ENCODE measurements around the gene CORO6. TPM values are rescaled to one million over a fixed set of nuclear protein-coding genes. Genes with fewer than 3 reads are reported as not detected.
A peak's percentile ranks its signal among the peaks of the same experiment; 100 is the strongest.

The CORO6 gene
- total and polyA plus RNA-seq, 2 of the 13 experiments (the other 11 are each of a cell fraction or from before 2014, with no cell fraction given), result 0.42 to 0.82 TPM

DNA sequence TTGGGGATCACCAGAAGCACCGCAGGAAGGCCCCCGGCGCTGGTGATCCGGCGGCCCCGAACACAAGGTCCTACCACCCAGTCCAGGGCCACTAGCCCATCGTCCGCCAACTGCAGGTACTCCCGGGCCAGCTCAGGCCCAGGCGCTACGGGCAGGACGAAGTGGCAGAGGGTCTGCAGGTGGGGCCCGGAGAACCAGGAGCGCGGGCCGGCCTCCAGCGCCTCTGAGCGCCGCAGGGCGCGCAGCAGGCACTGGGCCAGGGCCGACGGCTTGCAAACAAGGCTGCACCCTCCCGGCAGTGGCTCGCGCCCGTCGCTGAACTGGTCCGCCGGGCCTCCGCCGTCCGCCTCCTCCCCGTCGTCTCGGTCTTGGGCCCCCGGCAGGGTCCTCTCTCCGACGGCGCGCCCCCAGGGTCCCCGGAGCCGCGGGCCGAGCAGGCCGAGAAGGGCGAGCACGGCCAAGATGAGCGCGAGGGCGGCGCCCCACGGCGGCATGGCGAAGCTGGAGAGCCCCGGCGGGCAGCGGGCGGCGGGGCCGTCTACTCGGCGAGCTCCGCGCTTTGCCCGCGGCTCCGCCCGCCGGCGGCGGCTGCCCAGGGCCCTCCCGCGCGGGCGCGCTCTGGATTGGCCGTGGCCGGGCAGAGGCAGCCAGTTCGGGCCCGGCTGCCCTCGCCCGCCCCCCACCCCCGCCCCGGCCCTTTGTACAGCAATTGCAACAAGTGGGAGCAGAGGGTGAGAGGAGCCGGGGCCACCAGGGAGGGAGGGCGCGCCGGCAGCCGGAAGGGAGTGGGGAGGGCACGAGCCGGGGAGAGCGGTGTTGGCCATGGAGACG lies 56.0 kb downstream of the CORO6 start, which contains the start of gene ABHD15 (continued):
- 0 out of 2 replicates have a peak, but pooled peaks have one; percentile 41 for TF ChIP-seq MYNN (CRISPR knock-in tag; IDR thresholded peaks at IDR 0.05; ENCODE audit: low read depth)
- TF ChIP-seq ZNF878 (CRISPR knock-in tag; IDR thresholded peaks at IDR 0.05), result no peak
- TF ChIP-seq, protein P1, sequence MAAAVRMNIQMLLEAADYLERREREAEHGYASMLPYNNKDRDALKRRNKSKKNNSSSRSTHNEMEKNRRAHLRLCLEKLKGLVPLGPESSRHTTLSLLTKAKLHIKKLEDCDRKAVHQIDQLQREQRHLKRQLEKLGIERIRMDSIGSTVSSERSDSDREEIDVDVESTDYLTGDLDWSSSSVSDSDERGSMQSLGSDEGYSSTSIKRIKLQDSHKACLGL (CRISPR knock-in tag; IDR thresholded peaks at IDR 0.05), result 0 out of 2 replicates have a peak, but pooled peaks have one; percentile 35
- TF ChIP-seq KLF13 (CRISPR knock-in tag; IDR thresholded peaks at IDR 0.05), result no peak
- TF ChIP-seq, protein P2, sequence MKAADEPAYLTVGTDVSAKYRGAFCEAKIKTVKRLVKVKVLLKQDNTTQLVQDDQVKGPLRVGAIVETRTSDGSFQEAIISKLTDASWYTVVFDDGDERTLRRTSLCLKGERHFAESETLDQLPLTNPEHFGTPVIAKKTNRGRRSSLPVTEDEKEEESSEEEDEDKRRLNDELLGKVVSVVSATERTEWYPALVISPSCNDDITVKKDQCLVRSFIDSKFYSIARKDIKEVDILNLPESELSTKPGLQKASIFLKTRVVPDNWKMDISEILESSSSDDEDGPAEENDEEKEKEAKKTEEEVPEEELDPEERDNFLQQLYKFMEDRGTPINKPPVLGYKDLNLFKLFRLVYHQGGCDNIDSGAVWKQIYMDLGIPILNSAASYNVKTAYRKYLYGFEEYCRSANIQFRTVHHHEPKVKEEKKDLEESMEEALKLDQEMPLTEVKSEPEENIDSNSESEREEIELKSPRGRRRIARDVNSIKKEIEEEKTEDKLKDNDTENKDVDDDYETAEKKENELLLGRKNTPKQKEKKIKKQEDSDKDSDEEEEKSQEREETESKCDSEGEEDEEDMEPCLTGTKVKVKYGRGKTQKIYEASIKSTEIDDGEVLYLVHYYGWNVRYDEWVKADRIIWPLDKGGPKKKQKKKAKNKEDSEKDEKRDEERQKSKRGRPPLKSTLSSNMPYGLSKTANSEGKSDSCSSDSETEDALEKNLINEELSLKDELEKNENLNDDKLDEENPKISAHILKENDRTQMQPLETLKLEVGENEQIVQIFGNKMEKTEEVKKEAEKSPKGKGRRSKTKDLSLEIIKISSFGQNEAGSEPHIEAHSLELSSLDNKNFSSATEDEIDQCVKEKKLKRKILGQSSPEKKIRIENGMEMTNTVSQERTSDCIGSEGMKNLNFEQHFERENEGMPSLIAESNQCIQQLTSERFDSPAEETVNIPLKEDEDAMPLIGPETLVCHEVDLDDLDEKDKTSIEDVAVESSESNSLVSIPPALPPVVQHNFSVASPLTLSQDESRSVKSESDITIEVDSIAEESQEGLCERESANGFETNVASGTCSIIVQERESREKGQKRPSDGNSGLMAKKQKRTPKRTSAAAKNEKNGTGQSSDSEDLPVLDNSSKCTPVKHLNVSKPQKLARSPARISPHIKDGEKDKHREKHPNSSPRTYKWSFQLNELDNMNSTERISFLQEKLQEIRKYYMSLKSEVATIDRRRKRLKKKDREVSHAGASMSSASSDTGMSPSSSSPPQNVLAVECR (CRISPR knock-in tag; IDR thresholded peaks at IDR 0.05; ENCODE audit: borderline replicate concordance), result peak; percentile 41; the same call in 1 of the 2 replicates
- TF ChIP-seq ZNF234 (CRISPR knock-in tag; conservative IDR thresholded peaks at IDR 0.05), result peak; percentile 79
- no peak for TF ChIP-seq ZNF24 (IDR thresholded peaks at IDR 0.05)
- TF ChIP-seq TBL1XR1 (IDR thresholded peaks at IDR 0.05; ENCODE audit: borderline replicate concordance, low read length, partially characterized antibody), result no peak
- no peak for TF ChIP-seq KDM3A (CRISPR knock-in tag; IDR thresholded peaks at IDR 0.05; ENCODE audit: low read depth)
- peak; percentile 68; the same call in 1 of the 2 replicates for TF ChIP-seq ZNF703 (CRISPR knock-in tag; IDR thresholded peaks at IDR 0.05; ENCODE audit: borderline replicate concordance)
- 0 out of 2 replicates have a peak, but pooled peaks have one; percentile 48 for TF ChIP-seq TOPORS (CRISPR knock-in tag; IDR thresholded peaks at IDR 0.05)
- TF ChIP-seq ZNF615 (CRISPR knock-in tag; IDR thresholded peaks at IDR 0.05; ENCODE audit: borderline replicate concordance), result no peak
- TF ChIP-seq, protein P3, sequence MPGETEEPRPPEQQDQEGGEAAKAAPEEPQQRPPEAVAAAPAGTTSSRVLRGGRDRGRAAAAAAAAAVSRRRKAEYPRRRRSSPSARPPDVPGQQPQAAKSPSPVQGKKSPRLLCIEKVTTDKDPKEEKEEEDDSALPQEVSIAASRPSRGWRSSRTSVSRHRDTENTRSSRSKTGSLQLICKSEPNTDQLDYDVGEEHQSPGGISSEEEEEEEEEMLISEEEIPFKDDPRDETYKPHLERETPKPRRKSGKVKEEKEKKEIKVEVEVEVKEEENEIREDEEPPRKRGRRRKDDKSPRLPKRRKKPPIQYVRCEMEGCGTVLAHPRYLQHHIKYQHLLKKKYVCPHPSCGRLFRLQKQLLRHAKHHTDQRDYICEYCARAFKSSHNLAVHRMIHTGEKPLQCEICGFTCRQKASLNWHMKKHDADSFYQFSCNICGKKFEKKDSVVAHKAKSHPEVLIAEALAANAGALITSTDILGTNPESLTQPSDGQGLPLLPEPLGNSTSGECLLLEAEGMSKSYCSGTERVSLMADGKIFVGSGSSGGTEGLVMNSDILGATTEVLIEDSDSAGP (CRISPR knock-in tag; IDR thresholded peaks at IDR 0.05; ENCODE audit: borderline replicate concordance), result peak; percentile 68; the same call in 1 of the 2 replicates
- TF ChIP-seq, protein P4, sequence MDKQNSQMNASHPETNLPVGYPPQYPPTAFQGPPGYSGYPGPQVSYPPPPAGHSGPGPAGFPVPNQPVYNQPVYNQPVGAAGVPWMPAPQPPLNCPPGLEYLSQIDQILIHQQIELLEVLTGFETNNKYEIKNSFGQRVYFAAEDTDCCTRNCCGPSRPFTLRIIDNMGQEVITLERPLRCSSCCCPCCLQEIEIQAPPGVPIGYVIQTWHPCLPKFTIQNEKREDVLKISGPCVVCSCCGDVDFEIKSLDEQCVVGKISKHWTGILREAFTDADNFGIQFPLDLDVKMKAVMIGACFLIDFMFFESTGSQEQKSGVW (CRISPR knock-in tag; IDR thresholded peaks at IDR 0.05; ENCODE audit: borderline replicate concordance), result no peak
- TF ChIP-seq ZNF354B (CRISPR knock-in tag; IDR thresholded peaks at IDR 0.05), result no peak
- TF ChIP-seq ZNF501 (CRISPR knock-in tag; IDR thresholded peaks at IDR 0.05), result peak; percentile 76
- TF ChIP-seq TARDBP (CRISPR knock-in tag; IDR thresholded peaks at IDR 0.05), result peak; percentile 34; the same call in 1 of the 2 replicates
- TF ChIP-seq, protein P5, sequence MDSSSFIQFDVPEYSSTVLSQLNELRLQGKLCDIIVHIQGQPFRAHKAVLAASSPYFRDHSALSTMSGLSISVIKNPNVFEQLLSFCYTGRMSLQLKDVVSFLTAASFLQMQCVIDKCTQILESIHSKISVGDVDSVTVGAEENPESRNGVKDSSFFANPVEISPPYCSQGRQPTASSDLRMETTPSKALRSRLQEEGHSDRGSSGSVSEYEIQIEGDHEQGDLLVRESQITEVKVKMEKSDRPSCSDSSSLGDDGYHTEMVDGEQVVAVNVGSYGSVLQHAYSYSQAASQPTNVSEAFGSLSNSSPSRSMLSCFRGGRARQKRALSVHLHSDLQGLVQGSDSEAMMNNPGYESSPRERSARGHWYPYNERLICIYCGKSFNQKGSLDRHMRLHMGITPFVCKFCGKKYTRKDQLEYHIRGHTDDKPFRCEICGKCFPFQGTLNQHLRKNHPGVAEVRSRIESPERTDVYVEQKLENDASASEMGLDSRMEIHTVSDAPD (CRISPR knock-in tag; IDR thresholded peaks at IDR 0.05), result 0 out of 2 replicates have a peak, but pooled peaks have one; percentile 4
